LNCAP (cell line): ENCODE measurements around the gene PLD1.

Experiments
- CTCF ChIP-seq: fragments of 450-650 bp; IDR thresholded peaks from 2 replicates; pipeline ENCODE4 v1.5.1; 2017; ENCODE audit warnings: mild to moderate bottlenecking

Gene PLD1

GRCh38 chr3:171565481-171566058, 244.7 kb downstream of the PLD1 start:
- TF ChIP-seq CTCF: no peak

- no peak for TF ChIP-seq CTCF
Observed at GRCh38 chr3:171564748-171565480, 245.4 kb downstream of the PLD1 start.

GRCh38 chr3:171563298-171563697, 247.0 kb downstream of the PLD1 start:
- TF ChIP-seq CTCF: no peak

- TF ChIP-seq CTCF: no peak
Observed at GRCh38 chr3:171561596-171562323, 248.5 kb downstream of the PLD1 start.

GRCh38 chr3:171559586-171559985, 250.7 kb downstream of the PLD1 start:
- no peak for TF ChIP-seq CTCF

- TF ChIP-seq CTCF: no peak
Observed at GRCh38 chr3:171558188-171558696, 252.0 kb downstream of the PLD1 start.

GRCh38 chr3:171557173-171557572, 253.1 kb downstream of the PLD1 start:
- no peak for TF ChIP-seq CTCF
